ENCODE data around the gene CNTN4.
"Not testable (repeated sequence)": the region's sequence is repeated elsewhere in the genome, so short reads cannot be mapped to it uniquely, and the experiment has no call there.

CNTN4 gene

DNA sequence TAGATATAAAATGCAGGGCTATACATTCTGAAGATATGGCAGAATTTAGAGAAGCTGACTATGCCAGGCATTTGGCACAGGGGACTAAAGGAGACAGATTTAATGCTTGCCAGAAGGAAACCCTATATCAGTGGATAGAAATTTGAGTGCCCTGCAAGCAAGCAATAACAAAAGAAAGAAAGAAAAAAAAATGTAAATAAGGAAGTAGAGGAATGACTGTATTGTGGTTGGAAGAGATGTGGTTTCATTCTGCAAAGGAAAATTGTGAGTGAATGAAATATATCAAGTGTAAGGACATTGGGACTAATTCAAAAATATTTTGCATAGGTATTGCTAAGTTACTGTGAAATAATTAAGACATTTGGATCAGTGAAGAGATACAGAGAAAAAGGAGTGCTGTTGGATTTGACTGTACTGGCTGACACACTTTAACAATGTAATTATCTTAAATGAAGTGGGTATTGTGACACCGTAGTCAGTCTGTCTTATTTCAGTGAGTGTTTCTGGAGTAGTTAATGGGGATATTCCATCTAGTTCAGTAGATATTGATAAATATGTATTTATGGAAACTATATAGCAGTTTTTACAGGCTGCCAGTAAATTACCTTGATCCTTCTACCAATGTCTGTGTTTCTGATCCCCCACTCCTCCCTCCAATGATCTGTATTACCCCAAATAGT, 418.2 kb downstream of the CNTN4 start:
- no peak for DNase-seq (ENCODE audit: low read depth)

DNA sequence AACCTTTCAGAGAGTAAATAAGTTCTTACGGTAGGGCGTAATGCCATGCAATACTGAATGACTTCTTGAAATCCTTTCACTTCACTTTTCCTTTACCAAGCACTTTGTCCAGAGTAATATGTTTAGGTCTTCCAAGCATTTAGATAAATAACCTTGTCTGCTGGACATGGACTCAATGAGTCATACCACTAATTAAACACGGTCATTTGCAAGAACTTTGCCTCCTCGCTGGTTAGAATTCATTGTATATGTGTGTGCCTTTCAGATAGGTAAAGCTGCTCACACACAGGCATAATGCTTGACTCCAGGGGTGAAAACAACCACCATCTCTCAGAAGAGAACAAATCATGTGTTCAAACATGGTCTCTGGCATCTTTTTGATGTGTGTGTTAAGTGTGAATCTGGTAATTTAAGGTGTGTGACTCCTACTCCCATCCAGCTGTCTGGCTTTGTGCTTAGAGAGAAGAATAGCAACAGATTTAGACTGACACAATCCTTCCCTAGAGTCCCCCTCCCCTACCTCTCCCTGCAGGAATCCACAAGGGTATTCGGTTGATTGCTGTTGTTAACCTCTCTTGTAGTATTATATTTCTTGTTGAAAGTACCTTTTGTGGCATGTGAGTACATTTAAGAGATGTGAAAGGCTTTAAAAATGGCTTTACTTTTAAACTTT, 419.0 kb downstream of the CNTN4 start:
- DNase-seq (ENCODE audit: low read depth): no peak

DNA sequence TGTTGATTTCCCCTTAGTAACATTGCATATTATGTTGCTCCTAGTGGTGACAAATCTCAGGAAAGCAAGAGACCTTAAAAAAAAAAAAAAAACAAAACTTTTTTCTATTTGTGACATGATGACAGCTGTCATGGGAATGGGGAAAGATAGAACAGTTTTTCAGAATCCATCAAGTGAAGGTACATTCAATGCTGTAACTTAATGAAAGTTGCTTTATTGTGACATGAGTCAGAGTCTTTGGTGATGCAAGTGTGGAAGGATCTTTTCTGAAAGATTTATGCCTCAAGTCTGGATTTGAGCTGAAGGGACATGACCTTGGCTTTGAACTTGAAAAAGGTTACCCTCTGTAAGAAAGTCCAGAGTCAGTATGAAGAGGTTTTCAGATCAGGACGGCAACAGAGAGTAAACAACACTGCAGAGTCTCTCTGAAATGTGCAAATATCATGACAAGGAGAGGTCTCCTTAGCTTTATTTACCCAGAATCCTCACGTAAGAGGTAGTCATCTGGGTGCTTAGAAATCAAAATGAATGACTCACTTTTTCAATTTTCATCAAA, 424.7 kb downstream of the CNTN4 start:
- DNase-seq (ENCODE audit: low read depth): no peak

DNA sequence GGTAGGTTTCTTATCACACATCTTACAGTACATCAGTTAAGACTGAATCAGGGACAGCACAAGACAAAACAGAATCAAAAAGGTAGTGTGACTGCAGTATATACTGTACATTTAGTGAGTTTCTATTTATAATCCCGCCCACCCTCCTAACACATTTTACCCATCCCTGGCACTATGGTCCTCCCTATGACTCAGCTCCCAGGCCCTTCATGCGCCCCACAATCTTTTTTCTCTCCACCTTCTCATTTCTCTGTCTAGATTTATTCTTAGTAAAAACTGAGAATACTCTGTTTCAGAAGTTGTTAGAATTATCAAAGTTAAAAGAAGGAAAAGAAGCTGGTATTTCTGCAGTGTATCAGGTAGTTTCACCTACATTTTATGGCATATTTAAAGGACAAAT, 427.3 kb downstream of the CNTN4 start:
- DNase-seq (ENCODE audit: low read depth): no peak

DNA sequence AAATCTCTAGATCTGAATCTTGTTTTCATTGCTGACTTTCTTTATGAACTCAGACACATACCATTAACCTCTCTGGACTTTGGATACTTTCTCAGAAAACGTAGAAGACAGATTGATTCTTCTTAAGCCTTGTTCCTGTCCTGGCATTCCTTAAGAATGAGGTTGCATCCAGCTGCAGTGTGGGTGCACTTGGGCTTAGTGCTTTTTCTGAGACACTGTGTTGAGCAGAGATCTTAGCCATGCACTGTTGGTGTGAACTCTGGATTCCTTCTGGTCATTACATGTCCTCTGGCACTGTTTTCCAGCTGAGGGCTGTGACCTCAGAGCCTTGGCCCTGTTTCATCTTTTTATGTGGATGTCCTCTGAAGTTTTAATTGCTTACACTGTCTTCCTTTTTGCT, 428.3 kb downstream of the CNTN4 start:
- DNase-seq (ENCODE audit: low read depth): no peak

DNA sequence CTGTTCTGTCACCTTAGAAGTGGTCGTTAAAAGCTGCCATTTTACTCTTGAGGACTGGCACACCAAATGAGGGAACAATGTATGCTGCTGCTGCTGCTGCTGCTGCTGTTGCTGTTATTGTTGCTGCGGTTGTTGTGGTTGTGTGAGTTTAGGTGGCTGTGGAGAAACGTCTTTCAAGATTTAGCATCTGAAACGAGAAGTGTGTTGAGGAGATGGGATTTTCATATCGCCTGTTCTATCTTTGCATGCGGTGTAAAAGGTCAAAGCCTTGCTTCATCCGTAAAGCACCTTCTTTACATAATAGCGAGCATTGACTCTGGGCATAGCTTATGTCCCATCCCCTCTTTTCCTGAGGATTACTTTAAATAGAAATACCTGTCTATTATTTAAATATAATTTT, 428.7 kb downstream of the CNTN4 start:
- not testable (repeated sequence) for DNase-seq (ENCODE audit: low read depth)

DNA sequence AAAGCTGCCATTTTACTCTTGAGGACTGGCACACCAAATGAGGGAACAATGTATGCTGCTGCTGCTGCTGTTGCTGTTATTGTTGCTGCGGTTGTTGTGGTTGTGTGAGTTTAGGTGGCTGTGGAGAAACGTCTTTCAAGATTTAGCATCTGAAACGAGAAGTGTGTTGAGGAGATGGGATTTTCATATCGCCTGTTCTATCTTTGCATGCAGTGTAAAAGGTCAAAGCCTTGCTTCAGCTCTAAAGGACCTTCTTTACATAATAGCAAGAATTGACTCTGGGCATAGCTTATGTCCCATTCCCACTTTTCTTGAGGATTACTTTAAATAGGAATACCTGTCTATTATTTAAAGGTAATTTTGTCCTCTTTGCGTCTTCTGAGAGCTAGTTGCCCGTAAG, 436.1 kb downstream of the CNTN4 start:
- not testable (repeated sequence) for DNase-seq (ENCODE audit: low read depth)

DNA sequence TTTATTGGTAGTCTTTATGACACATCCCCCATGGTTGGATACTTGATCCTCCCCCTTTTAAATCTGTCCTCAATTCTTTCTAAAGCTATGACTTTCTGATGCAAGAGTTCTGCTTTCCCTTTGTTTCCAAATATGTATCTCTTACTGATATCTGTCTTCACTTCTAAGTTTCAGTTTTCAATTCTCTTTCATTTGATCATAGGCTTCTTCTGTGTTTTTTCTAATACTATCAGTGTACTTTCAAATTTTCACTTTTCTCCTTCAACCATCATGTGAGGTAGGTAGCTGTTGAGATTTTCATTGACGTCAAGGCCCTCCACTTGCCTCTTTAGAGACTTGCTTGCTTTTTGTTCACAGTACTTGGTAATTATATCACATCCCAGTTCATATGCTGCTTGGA, 436.5 kb downstream of the CNTN4 start:
- DNase-seq (ENCODE audit: low read depth): no peak

DNA sequence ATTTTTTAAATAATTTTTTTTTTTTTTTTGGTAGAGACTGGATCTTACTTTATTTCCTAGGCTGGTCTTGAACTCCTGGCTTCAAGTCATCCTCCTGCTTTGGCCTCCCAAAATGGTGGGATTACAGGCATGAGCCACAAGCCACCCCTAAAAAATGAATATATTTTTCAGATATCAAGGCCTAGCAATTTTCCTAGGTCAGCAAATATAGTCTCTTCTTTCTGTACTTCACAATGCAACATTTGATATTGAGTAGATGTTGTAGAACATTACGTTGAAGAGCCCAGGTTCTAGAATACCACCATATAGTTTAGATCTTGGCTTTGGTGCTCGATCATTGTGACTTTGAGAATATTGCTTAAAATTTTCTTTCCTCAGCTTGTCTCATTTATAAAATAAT, 437.9 kb downstream of the CNTN4 start:
- no peak for DNase-seq (ENCODE audit: low read depth)

DNA sequence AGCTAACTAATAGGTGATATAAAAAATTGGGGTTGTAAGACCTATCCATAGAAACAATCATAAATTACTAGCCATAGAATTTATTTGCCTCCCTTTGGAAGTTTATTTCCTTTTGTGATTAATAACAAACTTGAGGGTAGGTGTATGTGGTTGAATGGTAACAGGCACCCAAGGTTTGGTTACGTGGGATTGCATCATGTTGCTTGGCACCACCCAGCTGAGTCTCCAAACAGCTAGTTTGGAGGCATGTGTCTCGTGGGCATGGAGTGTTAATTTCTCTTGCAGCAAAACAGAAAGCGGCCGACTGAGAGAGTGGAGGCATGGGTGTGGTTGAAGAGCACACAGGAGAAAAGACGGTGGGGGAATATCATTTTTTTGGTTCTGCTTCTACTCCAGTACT, 441.4 kb downstream of the CNTN4 start:
- no peak for DNase-seq (ENCODE audit: low read depth)

DNA sequence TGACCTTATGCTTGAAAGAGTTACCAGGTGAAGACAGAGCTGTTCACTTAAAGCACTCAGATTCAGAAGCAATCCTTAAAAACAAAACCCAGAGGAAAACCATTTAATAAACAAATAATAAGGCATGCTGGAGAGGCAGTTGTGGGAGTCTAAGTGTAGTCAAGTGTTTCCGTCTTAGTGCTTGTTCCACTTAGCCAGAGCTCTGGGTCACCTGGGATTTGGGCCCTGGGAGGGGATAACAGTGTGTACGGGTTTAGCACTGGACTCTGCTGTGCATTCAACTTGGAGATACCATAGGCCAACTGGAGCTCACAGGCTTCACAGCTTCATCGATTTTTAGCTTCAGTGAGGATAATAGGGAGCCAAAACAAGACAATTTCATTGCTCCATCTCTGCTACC, 444.6 kb downstream of the CNTN4 start:
- no peak for DNase-seq (ENCODE audit: low read depth)

DNA sequence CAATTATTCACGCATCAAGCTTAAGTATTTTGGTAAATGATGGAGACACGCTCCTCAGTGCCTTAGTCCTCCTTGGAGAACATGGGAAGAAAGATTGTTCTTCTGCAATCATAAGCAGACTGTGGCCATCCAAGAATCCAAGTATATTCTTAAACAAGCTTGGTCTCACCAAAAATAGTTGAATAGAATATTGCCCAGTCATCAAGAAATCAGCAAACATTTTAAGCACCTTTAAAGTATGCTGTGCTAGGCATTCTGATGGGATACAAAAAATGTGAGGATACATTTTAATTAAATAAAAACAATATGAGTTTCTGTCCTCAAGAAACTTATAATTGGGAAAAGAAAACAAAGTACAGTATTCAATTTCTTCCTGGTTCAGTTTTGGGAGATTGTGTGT, 445.5 kb downstream of the CNTN4 start:
- DNase-seq (ENCODE audit: low read depth): no peak

DNA sequence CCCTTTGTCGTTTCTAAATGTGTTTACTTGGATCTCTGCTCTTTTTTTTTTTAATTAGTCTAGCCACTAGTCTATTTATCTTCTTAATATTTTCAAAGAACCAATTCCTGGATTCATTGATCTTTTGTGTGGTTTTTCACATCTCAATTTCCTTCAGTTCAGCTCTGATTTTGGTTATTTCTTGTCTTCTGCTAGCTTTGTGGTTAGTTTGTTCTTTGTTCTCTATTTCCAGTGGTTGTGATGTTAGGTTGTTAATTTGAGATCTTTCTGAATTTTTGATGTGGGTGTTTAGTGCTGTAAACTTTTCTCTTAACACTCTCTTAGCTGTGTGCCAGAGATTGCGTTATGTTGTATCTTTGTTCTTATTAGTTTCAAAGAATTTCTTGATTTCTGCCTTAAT, 446.1 kb downstream of the CNTN4 start:
- DNase-seq (ENCODE audit: low read depth): no peak

DNA sequence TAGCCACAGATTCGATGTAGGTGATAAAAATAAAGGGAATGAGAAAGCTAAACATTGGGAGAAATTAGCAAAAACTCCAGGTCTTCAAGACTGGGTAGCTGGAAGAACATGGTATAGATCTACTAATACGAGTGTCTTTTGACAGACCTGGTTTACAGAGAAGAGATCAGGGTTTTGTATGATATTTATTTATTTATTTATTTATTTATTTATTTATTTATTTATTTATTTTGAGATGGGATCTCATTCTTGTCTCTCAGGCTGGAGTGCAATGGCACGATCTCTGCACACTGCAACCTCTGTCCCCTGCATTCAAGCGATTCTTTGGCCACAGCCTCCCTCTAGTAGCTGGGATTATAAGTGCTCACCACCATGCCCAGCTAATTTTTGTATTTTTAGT, 448.4 kb downstream of the CNTN4 start:
- DNase-seq (ENCODE audit: low read depth): no peak

DNA sequence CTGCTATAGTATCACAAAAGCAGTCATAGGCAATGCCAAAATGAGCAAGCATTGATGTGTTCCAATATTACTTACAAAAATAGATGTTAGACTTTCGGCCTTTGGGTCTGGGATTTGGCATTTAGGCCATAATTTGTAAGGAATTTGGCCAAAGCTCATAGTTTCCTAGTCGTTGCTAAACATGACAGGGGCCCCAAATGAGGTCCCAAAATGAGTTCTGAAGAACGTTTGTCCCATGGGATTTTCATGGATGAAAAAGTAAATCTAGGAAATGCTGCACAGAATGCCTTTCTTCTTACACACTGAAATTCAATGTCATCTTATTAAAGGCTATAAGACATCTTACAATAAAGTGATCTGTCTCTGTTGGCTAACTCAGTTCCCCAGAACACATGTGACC, 456.0 kb downstream of the CNTN4 start:
- no peak for DNase-seq (ENCODE audit: low read depth)

DNA sequence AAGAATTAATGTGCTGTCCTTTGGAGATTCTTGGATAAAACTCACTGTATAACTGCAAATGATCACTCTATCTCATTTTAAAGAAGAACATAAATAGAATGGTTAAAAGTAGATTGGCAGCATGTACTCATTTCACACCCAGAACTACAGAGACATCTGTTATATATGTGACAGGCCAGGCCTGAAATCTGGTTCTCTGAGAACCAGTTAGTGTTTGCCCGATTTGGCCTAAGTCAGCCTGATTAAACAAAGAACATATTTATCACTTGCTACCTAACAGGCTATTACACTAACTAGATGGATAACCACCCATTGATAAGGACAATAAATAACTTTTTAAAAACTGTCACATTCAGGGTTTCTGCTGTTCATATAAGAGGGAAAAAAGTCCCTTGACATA, 460.1 kb downstream of the CNTN4 start:
- DNase-seq (ENCODE audit: low read depth): no peak

DNA sequence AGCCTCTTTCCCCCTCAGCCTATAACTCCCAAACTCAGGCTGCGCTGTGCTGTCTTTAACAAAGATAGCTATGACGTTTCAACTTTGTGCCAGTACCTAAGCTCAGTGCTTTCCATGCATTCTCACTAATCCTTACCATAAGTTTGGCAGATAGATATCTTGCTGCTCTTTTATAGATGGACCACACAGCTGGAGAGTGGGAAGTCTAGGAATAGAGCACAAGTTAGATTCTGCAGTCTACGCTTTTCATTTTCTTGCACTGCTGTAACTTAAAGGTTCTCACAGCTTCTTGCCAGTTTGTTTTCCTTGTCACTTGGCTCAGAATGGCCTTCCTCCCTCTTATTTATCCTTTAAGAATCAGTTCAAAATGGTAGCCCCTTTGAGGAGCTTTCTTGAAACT, 468.8 kb downstream of the CNTN4 start:
- DNase-seq (ENCODE audit: low read depth): no peak

DNA sequence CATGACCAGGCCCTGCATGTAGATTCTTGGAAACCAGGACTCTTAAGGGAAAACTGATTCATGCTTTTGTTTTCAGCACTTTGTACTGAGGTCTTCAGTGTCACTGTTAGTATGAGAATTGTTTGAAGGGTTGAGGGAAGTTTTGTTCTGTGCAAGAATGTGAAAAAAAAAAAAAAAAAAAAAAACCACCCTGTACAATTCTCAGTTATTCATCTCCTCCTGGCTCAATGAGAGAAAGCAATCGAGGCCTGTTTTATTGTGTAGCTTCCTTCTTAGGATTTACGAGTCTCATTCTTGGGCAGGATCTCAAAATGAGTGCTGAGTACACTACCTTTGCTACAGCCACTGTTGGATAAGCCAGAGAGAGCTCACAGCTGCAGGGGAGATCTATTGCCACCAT, 469.5 kb downstream of the CNTN4 start:
- DNase-seq (ENCODE audit: low read depth): no peak

DNA sequence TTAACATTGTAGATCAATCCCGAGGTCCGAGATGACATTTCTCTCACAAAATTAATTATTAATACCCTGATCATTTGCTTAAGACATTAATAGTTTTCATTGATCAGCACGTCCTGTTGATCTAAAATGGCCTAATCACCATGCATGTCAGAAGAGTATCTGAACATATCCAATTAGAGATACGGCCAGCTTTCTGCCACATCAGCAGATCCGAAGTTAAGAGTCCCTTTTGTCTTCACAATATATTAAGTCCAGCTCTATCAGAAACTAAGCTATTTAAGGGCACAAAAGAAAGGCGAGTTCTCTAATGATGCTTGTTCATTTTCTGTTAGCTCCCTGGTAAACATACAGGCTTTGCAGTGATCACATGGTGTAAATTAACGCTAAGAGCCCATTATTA, 470.3 kb downstream of the CNTN4 start:
- no peak for DNase-seq (ENCODE audit: low read depth)

DNA sequence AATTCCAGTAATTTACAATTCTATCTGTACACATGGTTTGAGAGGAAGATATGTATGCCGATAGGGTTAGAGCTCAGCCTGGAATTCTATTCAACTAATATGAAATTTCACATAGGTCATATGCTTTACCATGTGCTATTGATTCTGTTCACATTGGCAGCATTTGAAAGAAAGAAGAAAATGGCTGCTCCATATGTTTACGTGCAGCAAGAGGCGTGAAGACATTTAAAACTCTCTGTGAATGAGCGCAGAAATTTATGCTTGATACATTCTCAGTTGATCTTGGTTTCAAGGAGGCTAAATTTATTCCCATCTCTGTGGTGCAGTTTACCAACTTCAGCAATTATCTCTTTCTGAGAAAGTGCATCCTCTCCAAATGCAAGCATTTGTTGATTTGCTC, 478.9 kb downstream of the CNTN4 start:
- DNase-seq (ENCODE audit: low read depth): no peak

DNA sequence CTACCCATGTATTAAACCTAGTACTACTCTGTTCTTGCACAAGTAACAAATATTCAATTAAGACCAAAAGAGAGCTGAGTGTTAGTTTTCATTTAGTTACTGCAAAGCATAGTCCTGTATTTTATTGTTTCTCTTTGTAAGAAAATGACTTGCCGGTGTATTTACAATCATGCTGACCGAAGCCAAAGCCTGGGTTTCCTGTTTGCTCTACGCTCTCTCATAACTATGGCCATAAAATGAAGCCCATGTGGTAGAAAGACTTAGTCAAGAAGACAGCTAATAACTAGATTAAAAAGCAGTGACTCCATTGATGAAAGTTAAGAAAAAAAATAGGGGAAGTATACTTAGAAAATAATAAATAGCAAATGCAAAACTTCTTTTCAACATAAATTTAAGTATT, 479.9 kb downstream of the CNTN4 start:
- no peak for DNase-seq (ENCODE audit: low read depth)

DNA sequence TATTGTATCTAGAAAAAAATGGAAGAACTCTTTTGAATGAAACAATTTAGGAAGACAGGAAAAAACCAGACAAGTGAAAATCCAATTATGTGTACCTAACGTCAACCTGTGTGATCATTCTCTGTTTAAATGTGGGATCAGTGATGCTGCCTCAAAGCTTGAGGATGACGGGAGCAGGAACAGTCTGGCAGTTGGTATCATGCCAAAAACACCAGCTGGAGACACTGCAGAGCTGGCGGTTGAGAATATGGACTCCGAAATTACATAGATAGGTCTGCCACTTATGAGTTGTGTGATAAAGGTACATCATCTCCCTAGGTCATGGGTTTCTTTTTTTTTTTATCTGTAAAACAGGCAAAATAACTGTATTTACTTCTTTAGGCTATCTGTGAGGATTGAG, 480.5 kb downstream of the CNTN4 start:
- DNase-seq (ENCODE audit: low read depth): no peak

DNA sequence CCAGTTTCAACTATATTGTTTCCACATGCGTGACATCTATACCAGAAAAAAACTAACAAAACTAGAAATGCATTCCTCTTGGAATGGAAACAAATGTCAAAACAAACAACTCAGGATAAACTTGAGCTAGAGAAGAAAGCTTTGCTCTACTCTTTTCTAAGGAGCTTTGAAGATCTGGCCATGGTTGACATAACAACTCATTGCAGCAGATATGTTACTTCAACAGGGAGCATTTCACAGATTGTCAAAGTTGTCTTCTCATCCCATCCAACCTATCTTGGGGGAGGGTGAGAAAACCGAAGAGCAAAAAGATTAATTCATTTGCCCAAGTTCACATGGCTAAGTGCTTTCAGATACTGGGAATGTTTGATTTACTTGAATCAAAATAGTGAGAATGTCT, 484.4 kb downstream of the CNTN4 start:
- DNase-seq (ENCODE audit: low read depth): no peak

All from non-pigmented ciliary epithelial cell (primary cell).